HG03103 (cell line): ENCODE data around the gene NACAD.

Experiments used
- ATAC-seq: cut with Tn5 transposase; IDR thresholded peaks from one replicate; pipeline ENCODE4 v1.9.1; 2021; ENCODE audit warnings: low read depth; ENCODE audit not compliant: unreplicated experiment

The NACAD gene

GRCh38 chr7:45088821-45089340 lies at the start of gene NACAD:
NACAD (minus strand) TSS chr7:45088969; CDS start chr7:45088894, 75 bp downstream.
- no peak for ATAC-seq

- ATAC-seq = no peak
Measured at GRCh38 chr7:45136106-45137060, 47.6 kb upstream of the NACAD start.

- ATAC-seq = no peak
Measured at GRCh38 chr7:45133877-45134276, 45.1 kb upstream of the NACAD start.

GRCh38 chr7:45133352-45133751 lies 44.6 kb upstream of the NACAD start:
- ATAC-seq = no peak

- no peak for ATAC-seq
Measured at GRCh38 chr7:45132708-45133320, 44.0 kb upstream of the NACAD start.

- no peak for ATAC-seq
Measured at GRCh38 chr7:45131891-45132290, 43.1 kb upstream of the NACAD start.

GRCh38 chr7:45130910-45131309 lies 42.1 kb upstream of the NACAD start:
- no peak for ATAC-seq

- no peak for ATAC-seq
Measured at GRCh38 chr7:45129906-45130305, 41.1 kb upstream of the NACAD start.

- ATAC-seq = no peak
Measured at GRCh38 chr7:45129181-45129800, 40.5 kb upstream of the NACAD start.

GRCh38 chr7:45126920-45127319 lies 38.2 kb upstream of the NACAD start:
- ATAC-seq = no peak

GRCh38 chr7:45126201-45126600 lies 37.4 kb upstream of the NACAD start:
- ATAC-seq = no peak

- no peak for ATAC-seq
Measured at GRCh38 chr7:45125193-45125904, 36.6 kb upstream of the NACAD start.

GRCh38 chr7:45123913-45124710 lies 35.3 kb upstream of the NACAD start:
- ATAC-seq = no peak

GRCh38 chr7:45122975-45123860 lies 34.4 kb upstream of the NACAD start:
- no peak for ATAC-seq

GRCh38 chr7:45119550-45119949 lies 30.8 kb upstream of the NACAD start:
- ATAC-seq = no peak

GRCh38 chr7:45118889-45119331 lies 30.1 kb upstream of the NACAD start:
- no peak for ATAC-seq

GRCh38 chr7:45118292-45118691 lies 29.5 kb upstream of the NACAD start:
- ATAC-seq = no peak

GRCh38 chr7:45117582-45117981 lies 28.8 kb upstream of the NACAD start:
- no peak for ATAC-seq

GRCh38 chr7:45116048-45116447 lies 27.3 kb upstream of the NACAD start:
- ATAC-seq = no peak
